ENCODE results near the gene RAB11FIP4.

DNA sequence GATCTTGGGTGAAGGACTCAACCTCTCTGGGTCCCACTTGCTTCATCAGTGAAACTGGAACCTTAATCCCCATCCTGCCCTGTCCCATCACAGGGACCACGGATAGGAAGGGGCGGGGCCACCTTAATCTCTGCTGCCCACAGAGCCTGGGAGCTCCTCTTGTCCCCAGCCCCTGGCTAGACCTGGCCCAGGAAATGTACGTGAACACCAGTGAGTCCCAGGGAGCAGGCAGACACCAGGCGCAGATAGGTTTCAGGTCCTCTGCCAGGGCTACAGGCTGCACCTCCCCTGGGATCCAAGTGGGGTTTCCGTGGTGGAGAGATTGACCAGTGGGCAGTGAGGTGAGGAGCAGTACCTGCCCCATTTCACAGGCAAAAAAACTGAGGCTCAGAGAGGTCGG is 21.0 kb downstream of the RAB11FIP4 start:
- TF ChIP-seq POLR2AphosphoS5 (IDR thresholded peaks at IDR 0.05; ENCODE audit: borderline replicate concordance, low read depth, low read length) = no peak
- TF ChIP-seq EZH2 (IDR thresholded peaks at IDR 0.05) = no peak

Data from SK-N-MC (cell line).